SK-N-SH (cell line): ENCODE measurements around the gene ACSL3. TPM values are rescaled to one million over a fixed set of nuclear protein-coding genes. Genes with fewer than 3 reads are reported as not detected.
"Not testable (repeated sequence)": the region's sequence is repeated elsewhere in the genome, so short reads cannot be mapped to it uniquely, and the experiment has no call there.

ENCODE experiments used
- CTCF ChIA-PET: fragments of 300-600, 350-600 bp; formaldehyde crosslinking; extraction: SDS; loops from one replicate; lab custom pipeline; 2021; lab: Yijun Ruan, JAX
- POLR2A ChIA-PET: fragments of 350-600 bp; sonication (Branson Sonifier 250); formaldehyde crosslinking; extraction: SDS; loops from one replicate; lab custom pipeline; 2020; ENCODE audit warnings: antibody characterized with exemption, inconsistent platforms; lab: Yijun Ruan, JAX
- DNase-seq: peaks from one replicate; pipeline ENCODE4 v3.0.0; 2012
- H2AFZ ChIP-seq: fragments of 200-600 bp; sonication (generic); 2 replicates; pipeline ENCODE4 v1.8.1; 2016; ENCODE audit warnings: antibody characterized with exemption, mild to moderate bottlenecking, low read depth
- H3F3A ChIP-seq: fragments of 200-600 bp; sonication (generic); replicated peaks from 2 replicates; pipeline ENCODE3; 2016; ENCODE audit warnings: antibody characterized with exemption, mild to moderate bottlenecking; ENCODE audit not compliant: insufficient read depth
- H3K27ac ChIP-seq, 2 experiments: fragments of 200-500 bp in 1 of 2; fragments of 200-600 bp in 1 of 2; sonication (Bioruptor generic) in 1 of 2; sonication (generic), shearing (Covaris generic) in 1 of 2; 2 replicates each; pipeline versions ENCODE4 v1.5.1 to v1.6.1; 2014 to 2016; ENCODE audit warnings: low read depth in 2 of 2, inconsistent platforms in 1 of 2, low read length in 1 of 2, mild to moderate bottlenecking in 1 of 2, mixed read lengths in 1 of 2
- H3K27me3 ChIP-seq: fragments of 200-600 bp; sonication (generic), shearing (Covaris generic); 2 replicates; pipeline ENCODE4 v1.6.1; 2016; ENCODE audit warnings: mixed run types; ENCODE audit not compliant: insufficient read depth
- H3K36me3 ChIP-seq, 2 experiments: fragments of 200-500 bp in 1 of 2; fragments of 200-600 bp in 1 of 2; sonication (Bioruptor generic) in 1 of 2; sonication (generic) in 1 of 2; replicated peaks in 1 of 2; 2 replicates each; pipeline versions ENCODE3 to v1.5.1; 2014 to 2016; ENCODE audit warnings: low read length in 1 of 2, mild to moderate bottlenecking in 1 of 2; ENCODE audit not compliant: insufficient read depth in 2 of 2, control insufficient read depth in 1 of 2
- H3K4me1 ChIP-seq, 2 experiments: fragments of 200-500 bp in 1 of 2; fragments of 200-600 bp in 1 of 2; sonication (Bioruptor generic) in 1 of 2; sonication (generic), shearing (Covaris generic) in 1 of 2; 2 replicates each; pipeline versions ENCODE4 v1.5.1 to v1.6.1; 2014 to 2016; ENCODE audit warnings: low read depth in 1 of 2, low read length in 1 of 2, mixed run types in 1 of 2; ENCODE audit not compliant: insufficient read depth in 2 of 2, control insufficient read depth in 1 of 2
- H3K4me2 ChIP-seq: fragments of 200-600 bp; sonication (generic), shearing (Covaris generic); 2 replicates; pipeline ENCODE4 v1.6.1; 2017; ENCODE audit warnings: mixed run types
- H3K4me3 ChIP-seq, 2 experiments: fragments of 200-500 bp in 1 of 2; fragments of 200-600 bp in 1 of 2; sonication (Bioruptor generic) in 1 of 2; sonication (generic), shearing (Covaris generic) in 1 of 2; 2 replicates each; pipeline versions ENCODE4 v1.5.1 to v1.8.1; 2014 to 2016; ENCODE audit warnings: low read depth in 2 of 2, inconsistent platforms in 1 of 2, low read length in 1 of 2, mild to moderate bottlenecking in 1 of 2, mixed read lengths in 1 of 2, moderate library complexity in 1 of 2
- H3K79me2 ChIP-seq: fragments of 200-600 bp; sonication (generic); 2 replicates; pipeline ENCODE4 v1.8.1; 2017; ENCODE audit warnings: mild to moderate bottlenecking; ENCODE audit not compliant: insufficient read depth
- H3K9ac ChIP-seq: fragments of 200-600 bp; sonication (generic); 2 replicates; pipeline ENCODE4 v1.6.1; 2017; ENCODE audit warnings: mixed run types
- H3K9me2 ChIP-seq: fragments of 200-600 bp; sonication (generic); 2 replicates; pipeline ENCODE4 v1.6.1; 2017; ENCODE audit warnings: mixed run types
- H3K9me3 ChIP-seq: fragments of 200-600 bp; sonication (generic); 2 replicates; pipeline ENCODE4 v1.6.1; 2017; ENCODE audit warnings: mixed run types, mild to moderate bottlenecking, moderate library complexity
- H4K20me1 ChIP-seq: fragments of 200-600 bp; sonication (generic); 2 replicates; pipeline ENCODE4 v1.6.1; 2017; ENCODE audit warnings: mild to moderate bottlenecking, mixed run types; ENCODE audit not compliant: insufficient read depth
- GATA2 ChIP-seq: sonication (generic); formaldehyde crosslinking; IDR thresholded peaks from 2 replicates; pipeline ENCODE4 v1.5.0; 2020; ENCODE audit warnings: mild to moderate bottlenecking, missing genetic modification reagents
- IRF3 ChIP-seq: fragments of 150-350 bp; IDR thresholded peaks from 2 replicates; pipeline ENCODE4 v1.6.1; 2016; ENCODE audit warnings: mild to moderate bottlenecking, low read depth, low read length
- JUND ChIP-seq: IDR thresholded peaks from 2 replicates; pipeline ENCODE4 v1.4.0; 2012
- NFIC ChIP-seq: IDR thresholded peaks from 2 replicates; pipeline ENCODE4 v1.4.0; 2012; ENCODE audit warnings: borderline replicate concordance
- PBX3 ChIP-seq: IDR thresholded peaks from 2 replicates; pipeline ENCODE4; 2012
- REST ChIP-seq: IDR thresholded peaks from 2 replicates; pipeline ENCODE4 v1.6.1; 2012; ENCODE audit warnings: mild to moderate bottlenecking, low read depth, low read length, moderate library complexity
- WGBS: methylation state at CpG from one replicate; pipeline ENCODE4 v1.1.6; 2017; ENCODE audit warnings: low lambda C conversion rate; 5-methylcytosine and 5-hydroxymethylcytosine counted together
- polyA plus RNA-seq, 3 experiments: library from polyadenylated mRNA; depleted of rRNA; stranded (reverse); fragments of >200 nt; gene quantifications; 2 replicates each; pipeline ENCODE4 v1.2.3, GENCODE V29; 2012

Gene ACSL3
- polyA plus RNA-seq, 1 of the 3 experiments (the other 2 are of a cell fraction): 15.7 TPM

GRCh38 chr2:222865301-222865700 lies 4.5 kb downstream of the ACSL3 start:
- no peaks in the 10 kb centered on the region for H3K9me2 ChIP-seq
- no peak for DNase-seq
- no peak overlapping the region for H3K9ac ChIP-seq
- TF ChIP-seq REST: no peak
- H3K27me3 ChIP-seq: no peaks in the 10 kb centered on the region
- no peak overlapping the region for H3K27ac ChIP-seq
- peaks cover 79% of the 10 kb centered on the region for H4K20me1 ChIP-seq
- H3K9me3 ChIP-seq: no peaks in the 10 kb centered on the region
- peaks cover 92% of the 10 kb centered on the region for H3K79me2 ChIP-seq
- no peak overlapping the region for H3K4me2 ChIP-seq
- no peak overlapping the region for H2AFZ ChIP-seq
- H3K36me3 ChIP-seq: no peaks in the 10 kb centered on the region
- CTCF ChIA-PET: interaction anchor here (1.2 to 8.0 kb wide), 4 partner anchors 34 to 175 kb away, joined by 4 to 59 read pairs (median 8); no protein-coding TSS in a partner anchor
- peaks cover 25 to 30% of the 10 kb centered on the region in 2 experiments for H3K4me1 ChIP-seq
- POLR2A ChIA-PET: no interaction called here
- no peaks in the 10 kb centered on the region for H3F3A ChIP-seq
- WGBS: 83% methylated on average over 2 of the region's 2 CpGs
- H3K4me3 ChIP-seq: no peak overlapping the region; a peak in 1 of 4 replicates

- Histone ChIP-seq H3K27me3 (no peaks in the 10 kb centered on the region), H3K27ac (no peak overlapping the region), H3K4me2 (no peak overlapping the region), H3F3A (no peaks in the 10 kb centered on the region), H3K9ac (no peak overlapping the region), H4K20me1 (peaks cover 89% of the 10 kb centered on the region), H3K4me1 (peaks cover 26 to 30% of the 10 kb centered on the region in 2 experiments), H3K9me2 (no peaks in the 10 kb centered on the region), H3K4me3 (no peak overlapping the region), H3K79me2 (peaks cover 98% of the 10 kb centered on the region), H3K9me3 (no peaks in the 10 kb centered on the region), H2AFZ (no peak overlapping the region)
- WGBS: 91% methylated on average over 12 of the region's 13 CpGs
- ChIA-PET POLR2A (no interaction called here), CTCF (interaction anchor here (0.6 to 8.0 kb wide), 7 partner anchors 33 to 176 kb away, joined by 3 to 59 read pairs (median 6); no protein-coding TSS in a partner anchor)
- DNase-seq: no peak
- TF ChIP-seq JUND (no peak), IRF3 (no peak), PBX3 (no peak), NFIC (no peak), GATA2 (CRISPR knock-in tag) (no peak)
- TF ChIP-seq, all 33 proteins: peak for 0
- no peaks in the 10 kb centered on the region for H3K36me3 ChIP-seq
Observed at GRCh38 chr2:222866358-222866960, 5.6 kb downstream of the ACSL3 start.

- H3K4me1 ChIP-seq: peaks cover 16 to 21% of the 10 kb centered on the region in 2 experiments
- H3K27ac ChIP-seq, H2AFZ ChIP-seq, H3K9me3 ChIP-seq, H3K4me3 ChIP-seq, H3K9me2 ChIP-seq, H3K9ac ChIP-seq, H3F3A ChIP-seq, H3K36me3 ChIP-seq, H3K4me2 ChIP-seq, H3K27me3 ChIP-seq, DNase-seq, POLR2A ChIA-PET: not testable (repeated sequence)
- H3K79me2 ChIP-seq: peaks cover 96% of the 10 kb centered on the region
- CTCF ChIA-PET: interaction anchor here (0.7 to 1.3 kb wide), 4 partner anchors 16 to 283 kb away, joined by 3 to 4 read pairs (median 3); no protein-coding TSS in a partner anchor
- 95% methylated on average over 7 of the region's 8 CpGs for WGBS
- H4K20me1 ChIP-seq: peaks cover 87% of the 10 kb centered on the region
Observed at GRCh38 chr2:222868560-222869251, 7.9 kb downstream of the ACSL3 start.
